ENCODE measurements around the gene PSMB2. TPM values are rescaled to one million over a fixed set of nuclear protein-coding genes. Genes with fewer than 3 reads are reported as not detected.

The PSMB2 gene
- total RNA-seq, 2 experiments from 2014 or later: 91.9 to 96.4 TPM

- no peaks in the 10 kb centered on the region for H3K27me3 Mint-ChIP-seq (ENCODE audit: low read depth)
- H3K9me3 Mint-ChIP-seq: no peaks in the 10 kb centered on the region
- intact Hi-C loops (cut with micrococcal nuclease): loop anchor here (1.0 to 2.0 kb wide), 2 partner anchors 114 to 362 kb away; no protein-coding TSS in a partner anchor
- peaks cover 10% of the 10 kb centered on the region for H3K4me1 Mint-ChIP-seq (ENCODE audit: low read depth)
- DNase-seq: no peak
- H3K36me3 Mint-ChIP-seq (ENCODE audit: low read depth): peaks cover 8% of the 10 kb centered on the region
- no peak overlapping the region for H3K4me3 Mint-ChIP-seq
- no peak overlapping the region for H3K27ac Mint-ChIP-seq
- CTCF ChIA-PET: interaction anchor here (0.5 to 5.9 kb wide), 24 partner anchors 8 to 670 kb away, joined by 3 to 147 read pairs (median 4); partner anchors contain the start of genes CLSPN, KIAA0319L and NCDN
Measured at GRCh38 chr1:35564884-35565741, 76.2 kb downstream of the PSMB2 start.

- no peak overlapping the region for H3K4me3 Mint-ChIP-seq
- peaks cover 8% of the 10 kb centered on the region for H3K36me3 Mint-ChIP-seq (ENCODE audit: low read depth)
- peak; percentile 92 for DNase-seq
- CTCF ChIA-PET: interaction anchor here (0.5 to 5.9 kb wide), 23 partner anchors 8 to 669 kb away, joined by 3 to 147 read pairs (median 4); partner anchors contain the start of genes CLSPN, KIAA0319L and NCDN
- no peaks in the 10 kb centered on the region for H3K9me3 Mint-ChIP-seq
- no peaks in the 10 kb centered on the region for H3K27me3 Mint-ChIP-seq (ENCODE audit: low read depth)
- no peak overlapping the region for H3K27ac Mint-ChIP-seq
- peaks cover 16% of the 10 kb centered on the region for H3K4me1 Mint-ChIP-seq (ENCODE audit: low read depth)
- intact Hi-C loops (cut with micrococcal nuclease): loop anchor here (1.0 to 2.0 kb wide), 2 partner anchors 113 to 361 kb away; no protein-coding TSS in a partner anchor
Measured at GRCh38 chr1:35564037-35564883, 77.1 kb downstream of the PSMB2 start.

GRCh38 chr1:35563166-35563565 lies 78.2 kb downstream of the PSMB2 start:
- Mint-ChIP-seq H3K9me3 (no peaks in the 10 kb centered on the region), H3K36me3 (ENCODE audit: low read depth) (peaks cover 8% of the 10 kb centered on the region), H3K4me1 (ENCODE audit: low read depth) (peaks cover 24% of the 10 kb centered on the region), H3K4me3 (no peak overlapping the region), H3K27me3 (ENCODE audit: low read depth) (no peaks in the 10 kb centered on the region), H3K27ac (no peak overlapping the region)
- intact Hi-C loops (cut with micrococcal nuclease): no loop called here
- CTCF ChIA-PET: interaction anchor here (1.0 to 12.3 kb wide), 3 partner anchors 13 to 152 kb away, joined by 4 to 113 read pairs (median 5); no protein-coding TSS in a partner anchor
- DNase-seq: no peak

- H3K27me3 Mint-ChIP-seq (ENCODE audit: low read depth): no peaks in the 10 kb centered on the region
- CTCF ChIA-PET: interaction anchor here (0.6 to 12.3 kb wide), 5 partner anchors 12 to 155 kb away, joined by 3 to 113 read pairs (median 4); no protein-coding TSS in a partner anchor
- H3K4me3 Mint-ChIP-seq: no peak overlapping the region
- peaks cover 24% of the 10 kb centered on the region for H3K4me1 Mint-ChIP-seq (ENCODE audit: low read depth)
- no peak for DNase-seq
- peaks cover 8% of the 10 kb centered on the region for H3K36me3 Mint-ChIP-seq (ENCODE audit: low read depth)
- peak overlapping the region; percentile 19 for H3K27ac Mint-ChIP-seq
- intact Hi-C loops (cut with micrococcal nuclease): no loop called here
- H3K9me3 Mint-ChIP-seq: no peaks in the 10 kb centered on the region
Measured at GRCh38 chr1:35561972-35562680, 79.2 kb downstream of the PSMB2 start.

- intact Hi-C loops (cut with micrococcal nuclease): no loop called here
- no peak overlapping the region for H3K4me3 Mint-ChIP-seq
- H3K36me3 Mint-ChIP-seq (ENCODE audit: low read depth): peaks cover 4% of the 10 kb centered on the region
- H3K27ac Mint-ChIP-seq: no peak overlapping the region
- peaks cover 27% of the 10 kb centered on the region for H3K4me1 Mint-ChIP-seq (ENCODE audit: low read depth)
- CTCF ChIA-PET: interaction anchor here (0.6 to 12.3 kb wide), 3 partner anchors 109 to 155 kb away, joined by 3 to 113 read pairs (median 3); no protein-coding TSS in a partner anchor
- no peaks in the 10 kb centered on the region for H3K27me3 Mint-ChIP-seq (ENCODE audit: low read depth)
- no peak for DNase-seq
- no peaks in the 10 kb centered on the region for H3K9me3 Mint-ChIP-seq
Measured at GRCh38 chr1:35561297-35561971, 79.9 kb downstream of the PSMB2 start.

GRCh38 chr1:35560256-35561225 lies 80.8 kb downstream of the PSMB2 start:
- no peak overlapping the region for H3K27ac Mint-ChIP-seq

GRCh38 chr1:35559317-35559944 lies 81.9 kb downstream of the PSMB2 start:
- H3K36me3 Mint-ChIP-seq (ENCODE audit: low read depth): no peaks in the 10 kb centered on the region
- peak overlapping the region; percentile 5 for H3K4me3 Mint-ChIP-seq
- no peak for DNase-seq
- intact Hi-C loops (cut with micrococcal nuclease): loop anchor here (5.0 to 10.0 kb wide), 5 partner anchors 83 to 762 kb away; partner anchors contain the start of genes PSMB2, SFPQ, SMIM12 and ZMYM4
- H3K27ac Mint-ChIP-seq: no peak overlapping the region
- peaks cover 45% of the 10 kb centered on the region for H3K4me1 Mint-ChIP-seq (ENCODE audit: low read depth)
- no peaks in the 10 kb centered on the region for H3K9me3 Mint-ChIP-seq
- CTCF ChIA-PET: interaction anchor here (1.2 to 12.3 kb wide), 3 partner anchors 13 to 157 kb away, joined by 4 to 113 read pairs (median 4); partner anchors contain the start of gene TFAP2E
- H3K27me3 Mint-ChIP-seq (ENCODE audit: low read depth): no peaks in the 10 kb centered on the region

More at GRCh38 chr1:35560256-35561225, 80.8 kb downstream of the PSMB2 start:
- Mint-ChIP-seq H3K4me3 (no peak overlapping the region), H3K36me3 (ENCODE audit: low read depth) (peaks cover 4% of the 10 kb centered on the region), H3K4me1 (ENCODE audit: low read depth) (peaks cover 36% of the 10 kb centered on the region), H3K27me3 (ENCODE audit: low read depth) (no peaks in the 10 kb centered on the region), H3K9me3 (no peaks in the 10 kb centered on the region)
- DNase-seq: no peak
- intact Hi-C loops (cut with micrococcal nuclease): no loop called here
- CTCF ChIA-PET: interaction anchor here (1.7 to 12.3 kb wide), 2 partner anchors 108 to 156 kb away, joined by 4 to 113 read pairs; no protein-coding TSS in a partner anchor

GRCh38 chr1:35558374-35559316 lies 82.7 kb downstream of the PSMB2 start:
- H3K4me3 Mint-ChIP-seq: peak overlapping the region; percentile 95
- no peak for DNase-seq
- no peaks in the 10 kb centered on the region for H3K9me3 Mint-ChIP-seq
- H3K36me3 Mint-ChIP-seq (ENCODE audit: low read depth): no peaks in the 10 kb centered on the region
- H3K27me3 Mint-ChIP-seq (ENCODE audit: low read depth): no peaks in the 10 kb centered on the region
- CTCF ChIA-PET: interaction anchor here (1.2 to 12.3 kb wide), 3 partner anchors 14 to 157 kb away, joined by 4 to 113 read pairs (median 4); partner anchors contain the start of gene TFAP2E
- peak overlapping the region; percentile 92 for H3K27ac Mint-ChIP-seq
- peaks cover 44% of the 10 kb centered on the region for H3K4me1 Mint-ChIP-seq (ENCODE audit: low read depth)
- intact Hi-C loops (cut with micrococcal nuclease): loop anchor here (5.0 to 10.0 kb wide), 5 partner anchors 84 to 761 kb away; partner anchors contain the start of genes PSMB2, SFPQ, SMIM12 and ZMYM4

All from activated naive CD4-positive, alpha-beta T cell treated with anti-CD3 and anti-CD28 coated beads for 36 hours (primary cell).